HepG2 (cell line): ENCODE results near the gene UBALD1. TPM values are rescaled to one million over a fixed set of nuclear protein-coding genes. Genes with fewer than 3 reads are reported as not detected.
A peak's percentile ranks its signal among the peaks of the same experiment; 100 is the strongest.

Experiments
- ATAC-seq: fragments of 200-7000 bp; cut with Tn5 transposase; 3 replicates; pipeline ENCODE4 v1.9.1; 2020; ENCODE audit warnings: mild to moderate bottlenecking, moderate library complexity
- BruUV-seq: library from RNA; stranded (reverse); fragments of 400-500 nt; replicated peaks from 2 replicates; lab custom pipeline; 2021; lab: Mats Ljungman, UMichigan
- CTCF ChIA-PET: fragments of 300-600 bp; formaldehyde crosslinking; extraction: SDS; loops from one replicate; lab custom pipeline; 2021; ENCODE audit warnings: low total read pairs, inconsistent platforms, low intra/inter-chr PET ratio; lab: Yijun Ruan, JAX
- POLR2A ChIA-PET: fragments of 350-600 bp; sonication (Branson Sonifier 250); formaldehyde crosslinking; loops from one replicate; lab custom pipeline; 2020; ENCODE audit warnings: antibody characterized with exemption, inconsistent platforms; lab: Yijun Ruan, JAX
- DNase-seq: peaks from one replicate; pipeline ENCODE4 v3.0.0-alpha.2; 2015; ENCODE audit warnings: low spot score
- FAIRE-seq: peaks from 3 replicates; lab custom pipeline; 2011; peaks lifted over from hg19 to GRCh38; lab: Jason Lieb, UNC
- H2AFZ ChIP-seq: one replicate; pipeline ENCODE4 v1.6.1; 2011; ENCODE audit warnings: low read length, inconsistent platforms
- H3K27ac ChIP-seq: fragments of 300-600 bp; 3 replicates; pipeline ENCODE4 v1.8.0; 2011; ENCODE audit warnings: mixed run types, mild to moderate bottlenecking, mixed read lengths, low read length, inconsistent platforms; ENCODE audit not compliant: insufficient read depth; ENCODE audit errors: extremely low read length
- H3K27me3 ChIP-seq, 2 experiments: fragments of 200-600 bp in 1 of 2; 2 replicates in 1 of 2; 3 replicates in 1 of 2; pipeline versions ENCODE4 v1.6.0 to v1.8.0; 2011; ENCODE audit warnings: low read length in 2 of 2, mild to moderate bottlenecking in 2 of 2, moderate library complexity in 2 of 2, inconsistent platforms in 1 of 2; ENCODE audit not compliant: insufficient read depth in 2 of 2, control insufficient read depth in 1 of 2
- H3K36me3 ChIP-seq, 2 experiments: fragments of 200-600 bp in 1 of 2; replicated peaks in 1 of 2; 2 replicates in 1 of 2; 3 replicates in 1 of 2; pipeline versions ENCODE4 v1.5.1 to v1.8.0; 2011; ENCODE audit warnings: low read length in 2 of 2, inconsistent platforms in 1 of 2; ENCODE audit not compliant: insufficient read depth in 2 of 2, control insufficient read depth in 1 of 2
- H3K4me1 ChIP-seq: 2 replicates; pipeline ENCODE4 v1.5.1; 2012; ENCODE audit warnings: low read length, inconsistent platforms; ENCODE audit not compliant: insufficient read depth
- H3K4me2 ChIP-seq: 2 replicates; pipeline ENCODE4 v1.6.0; 2011; ENCODE audit warnings: low read depth, low read length, inconsistent platforms
- H3K4me3 ChIP-seq, 3 experiments: fragments of 200-600 bp in 1 of 3; sonication (generic), shearing (Covaris generic) in 1 of 3; replicated peaks in 1 of 3; 2 replicates each; pipeline ENCODE4 v1.5.1; 2011 to 2016; ENCODE audit warnings: low read length in 3 of 3, inconsistent platforms in 2 of 3, low read depth in 2 of 3, mild to moderate bottlenecking in 2 of 3, control low read depth in 1 of 3, mixed read lengths in 1 of 3; ENCODE audit not compliant: insufficient read depth in 1 of 3
- H3K79me2 ChIP-seq: one replicate; pipeline ENCODE4 v1.6.1; 2011; ENCODE audit warnings: low read length, inconsistent platforms; ENCODE audit not compliant: insufficient read depth
- H3K9ac ChIP-seq: 2 replicates; pipeline ENCODE4 v1.6.0; 2011; ENCODE audit warnings: mild to moderate bottlenecking, low read depth, low read length, inconsistent platforms; ENCODE audit not compliant: insufficient read depth
- H3K9me3 ChIP-seq: 2 replicates; pipeline ENCODE4 v1.5.1; 2012; ENCODE audit warnings: mild to moderate bottlenecking, low read length
- H4K20me1 ChIP-seq: 2 replicates; pipeline ENCODE4 v1.6.0; 2011; ENCODE audit warnings: inconsistent platforms, mild to moderate bottlenecking, low read length, moderate library complexity; ENCODE audit not compliant: insufficient read depth
- BORCS8-MEF2B ChIP-seq: sonication (generic); formaldehyde crosslinking; IDR thresholded peaks from 2 replicates; pipeline ENCODE4 v1.8.0; 2022; ENCODE audit warnings: mild to moderate bottlenecking, missing genetic modification reagents
- HMG20B ChIP-seq: conservative IDR thresholded peaks from 2 replicates; pipeline ENCODE4 v1.6.1; 2016; ENCODE audit warnings: missing genetic modification reagents, missing compliant biosample characterization
- HOXA3 ChIP-seq: sonication (generic); formaldehyde crosslinking; IDR thresholded peaks from 2 replicates; pipeline ENCODE4 v1.5.0; 2020; ENCODE audit warnings: missing genetic modification reagents
- RBM39 ChIP-seq: fragments of 200-400 bp; formaldehyde crosslinking; IDR thresholded peaks from one replicate; pipeline ENCODE4 v1.6.1; 2018; ENCODE audit warnings: antibody characterized with exemption, mild to moderate bottlenecking, low read depth, low read length; ENCODE audit not compliant: poor library complexity, severe bottlenecking
- SNAI1 ChIP-seq: sonication (generic); formaldehyde crosslinking; IDR thresholded peaks from 2 replicates; pipeline ENCODE4 v1.5.0; 2020; ENCODE audit warnings: mild to moderate bottlenecking, missing genetic modification reagents, borderline replicate concordance
- TMF1 ChIP-seq: sonication (generic); formaldehyde crosslinking; IDR thresholded peaks from 2 replicates; pipeline ENCODE4 v1.8.1; 2022; ENCODE audit warnings: low read depth, missing genetic modification reagents
- ZBTB38 ChIP-seq: sonication (generic); formaldehyde crosslinking; IDR thresholded peaks from 2 replicates; pipeline ENCODE4 v1.5.1; 2020; ENCODE audit warnings: mild to moderate bottlenecking, missing genetic modification reagents
- ZFP36L1 ChIP-seq: sonication (generic); formaldehyde crosslinking; IDR thresholded peaks from 2 replicates; pipeline ENCODE4 v1.8.0; 2022; ENCODE audit warnings: mild to moderate bottlenecking, missing genetic modification reagents, moderate library complexity
- ZNF468 ChIP-seq: sonication (generic); formaldehyde crosslinking; IDR thresholded peaks from 2 replicates; pipeline ENCODE4 v1.8.0; 2022; ENCODE audit warnings: mild to moderate bottlenecking, moderate library complexity, missing genetic modification reagents
- ZNF629 ChIP-seq: sonication (generic); formaldehyde crosslinking; conservative IDR thresholded peaks from 2 replicates; pipeline ENCODE4 v1.5.0; 2020; ENCODE audit warnings: missing genetic modification reagents
- ZNF879 ChIP-seq: sonication (generic); formaldehyde crosslinking; IDR thresholded peaks from 2 replicates; pipeline ENCODE4 v1.8.1; 2023; ENCODE audit warnings: missing genetic modification reagents
- WGBS: methylation state at CpG from one replicate; pipeline ENCODE4 v1.1.6; 2017; ENCODE audit warnings: low lambda C conversion rate; 5-methylcytosine and 5-hydroxymethylcytosine counted together
- in situ Hi-C: cut with HindIII; loops from 2 replicates; pipeline ENCODE4 v1.10.0; 2017; ENCODE audit warnings: low pct_unique_long_range_greater_than_20kb; ENCODE audit not compliant: extremely low pct_ligation_motif_present
- intact Hi-C: fragments of 100-400 bp; cut with micrococcal nuclease; formaldehyde crosslinking; loops from one replicate; pipeline ENCODE4 v1.10.0; 2022; ENCODE audit not compliant: unreplicated experiment
- polyA plus RNA-seq, 8 experiments: library from polyadenylated mRNA; depleted of rRNA in 3 of 8; stranded (reverse) in 7 of 8; unstranded in 1 of 8; fragments of >200 nt; fragmentation: Illumina TruSeq in 4 of 8; extraction: Trizol in 4 of 8; gene quantifications; 2 replicates each; pipeline versions ENCODE4 v1.2.1 to v1.2.3, GENCODE V29; 2011 to 2016; ENCODE audit warnings: low read depth in 4 of 8, missing spikeins in 1 of 8, mixed read lengths in 1 of 8; ENCODE audit not compliant: insufficient read depth in 1 of 8
- total RNA-seq, 5 experiments: library from RNA; depleted of rRNA; stranded (reverse); fragments of >200 nt; fragmentation: Illumina TruSeq; extraction: Trizol; gene quantifications; 2 replicates each; pipeline ENCODE4 v1.2.3, GENCODE V29; 2016; ENCODE audit warnings: low read depth in 1 of 5
- TF ChIP-seq, protein P1 (sequence below): sonication (generic); formaldehyde crosslinking; IDR thresholded peaks from 2 replicates; pipeline ENCODE4 v1.4.0; 2020; ENCODE audit warnings: mild to moderate bottlenecking, missing genetic modification reagents

The UBALD1 gene
- total and polyA plus RNA-seq, 2 of the 13 experiments (the other 11 are each of a cell fraction or from before 2014, with no cell fraction given) = 6.8 to 12.3 TPM

DNA sequence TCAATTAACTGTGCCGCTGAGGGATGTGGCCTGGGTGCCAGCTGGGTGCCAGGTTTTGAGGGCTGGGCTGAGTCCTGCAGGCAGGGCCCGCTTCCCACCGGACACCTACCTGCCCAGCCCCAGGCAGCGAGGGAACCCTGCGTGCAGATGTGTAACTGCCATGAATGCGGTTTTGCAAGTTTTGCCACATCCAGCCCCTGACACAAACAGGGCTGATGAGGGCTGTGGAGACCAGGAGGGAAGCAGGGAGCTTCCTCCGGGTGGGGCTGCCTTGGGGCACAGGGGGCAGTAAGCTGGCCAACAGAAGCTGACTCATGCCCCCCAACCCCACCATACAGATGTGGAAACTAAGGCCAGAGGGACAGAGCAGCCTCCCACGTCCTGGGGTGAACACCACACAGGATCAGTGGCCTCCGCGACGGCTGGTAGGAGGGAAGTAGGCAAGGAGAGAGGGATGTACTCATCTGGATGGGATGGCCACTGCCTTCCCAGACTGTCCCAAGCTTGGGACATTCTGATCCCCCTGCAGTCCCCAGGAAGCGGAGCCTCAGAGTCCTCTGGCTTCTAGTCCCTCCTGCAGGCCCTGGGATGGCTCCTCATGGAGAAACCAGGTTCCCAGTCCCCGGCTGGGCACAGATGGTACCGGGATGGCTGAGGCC is 1.6 kb downstream of the UBALD1 start:
- DNase-seq = no peak
- peak; percentile 13; the same call in 1 of the 2 replicates for TF ChIP-seq ZNF879 (CRISPR knock-in tag)
- 0 out of 2 replicates have a peak, but pooled peaks have one; percentile 28 for TF ChIP-seq BORCS8-MEF2B (CRISPR knock-in tag)
- no peak for TF ChIP-seq SNAI1 (CRISPR knock-in tag)
- TF ChIP-seq ZBTB38 (CRISPR knock-in tag) = 0 out of 2 replicates have a peak, but pooled peaks have one; percentile 26
- TF ChIP-seq ZNF629 (CRISPR knock-in tag) = 0 out of 2 replicates have a peak, but pooled peaks have one; percentile 47
- TF ChIP-seq HOXA3 (CRISPR knock-in tag) = peak; percentile 33; the same call in 1 of the 2 replicates
- 0 out of 2 replicates have a peak, but pooled peaks have one; percentile 35 for TF ChIP-seq TMF1
- TF ChIP-seq RBM39 = peak; percentile 49
- TF ChIP-seq, protein P1, sequence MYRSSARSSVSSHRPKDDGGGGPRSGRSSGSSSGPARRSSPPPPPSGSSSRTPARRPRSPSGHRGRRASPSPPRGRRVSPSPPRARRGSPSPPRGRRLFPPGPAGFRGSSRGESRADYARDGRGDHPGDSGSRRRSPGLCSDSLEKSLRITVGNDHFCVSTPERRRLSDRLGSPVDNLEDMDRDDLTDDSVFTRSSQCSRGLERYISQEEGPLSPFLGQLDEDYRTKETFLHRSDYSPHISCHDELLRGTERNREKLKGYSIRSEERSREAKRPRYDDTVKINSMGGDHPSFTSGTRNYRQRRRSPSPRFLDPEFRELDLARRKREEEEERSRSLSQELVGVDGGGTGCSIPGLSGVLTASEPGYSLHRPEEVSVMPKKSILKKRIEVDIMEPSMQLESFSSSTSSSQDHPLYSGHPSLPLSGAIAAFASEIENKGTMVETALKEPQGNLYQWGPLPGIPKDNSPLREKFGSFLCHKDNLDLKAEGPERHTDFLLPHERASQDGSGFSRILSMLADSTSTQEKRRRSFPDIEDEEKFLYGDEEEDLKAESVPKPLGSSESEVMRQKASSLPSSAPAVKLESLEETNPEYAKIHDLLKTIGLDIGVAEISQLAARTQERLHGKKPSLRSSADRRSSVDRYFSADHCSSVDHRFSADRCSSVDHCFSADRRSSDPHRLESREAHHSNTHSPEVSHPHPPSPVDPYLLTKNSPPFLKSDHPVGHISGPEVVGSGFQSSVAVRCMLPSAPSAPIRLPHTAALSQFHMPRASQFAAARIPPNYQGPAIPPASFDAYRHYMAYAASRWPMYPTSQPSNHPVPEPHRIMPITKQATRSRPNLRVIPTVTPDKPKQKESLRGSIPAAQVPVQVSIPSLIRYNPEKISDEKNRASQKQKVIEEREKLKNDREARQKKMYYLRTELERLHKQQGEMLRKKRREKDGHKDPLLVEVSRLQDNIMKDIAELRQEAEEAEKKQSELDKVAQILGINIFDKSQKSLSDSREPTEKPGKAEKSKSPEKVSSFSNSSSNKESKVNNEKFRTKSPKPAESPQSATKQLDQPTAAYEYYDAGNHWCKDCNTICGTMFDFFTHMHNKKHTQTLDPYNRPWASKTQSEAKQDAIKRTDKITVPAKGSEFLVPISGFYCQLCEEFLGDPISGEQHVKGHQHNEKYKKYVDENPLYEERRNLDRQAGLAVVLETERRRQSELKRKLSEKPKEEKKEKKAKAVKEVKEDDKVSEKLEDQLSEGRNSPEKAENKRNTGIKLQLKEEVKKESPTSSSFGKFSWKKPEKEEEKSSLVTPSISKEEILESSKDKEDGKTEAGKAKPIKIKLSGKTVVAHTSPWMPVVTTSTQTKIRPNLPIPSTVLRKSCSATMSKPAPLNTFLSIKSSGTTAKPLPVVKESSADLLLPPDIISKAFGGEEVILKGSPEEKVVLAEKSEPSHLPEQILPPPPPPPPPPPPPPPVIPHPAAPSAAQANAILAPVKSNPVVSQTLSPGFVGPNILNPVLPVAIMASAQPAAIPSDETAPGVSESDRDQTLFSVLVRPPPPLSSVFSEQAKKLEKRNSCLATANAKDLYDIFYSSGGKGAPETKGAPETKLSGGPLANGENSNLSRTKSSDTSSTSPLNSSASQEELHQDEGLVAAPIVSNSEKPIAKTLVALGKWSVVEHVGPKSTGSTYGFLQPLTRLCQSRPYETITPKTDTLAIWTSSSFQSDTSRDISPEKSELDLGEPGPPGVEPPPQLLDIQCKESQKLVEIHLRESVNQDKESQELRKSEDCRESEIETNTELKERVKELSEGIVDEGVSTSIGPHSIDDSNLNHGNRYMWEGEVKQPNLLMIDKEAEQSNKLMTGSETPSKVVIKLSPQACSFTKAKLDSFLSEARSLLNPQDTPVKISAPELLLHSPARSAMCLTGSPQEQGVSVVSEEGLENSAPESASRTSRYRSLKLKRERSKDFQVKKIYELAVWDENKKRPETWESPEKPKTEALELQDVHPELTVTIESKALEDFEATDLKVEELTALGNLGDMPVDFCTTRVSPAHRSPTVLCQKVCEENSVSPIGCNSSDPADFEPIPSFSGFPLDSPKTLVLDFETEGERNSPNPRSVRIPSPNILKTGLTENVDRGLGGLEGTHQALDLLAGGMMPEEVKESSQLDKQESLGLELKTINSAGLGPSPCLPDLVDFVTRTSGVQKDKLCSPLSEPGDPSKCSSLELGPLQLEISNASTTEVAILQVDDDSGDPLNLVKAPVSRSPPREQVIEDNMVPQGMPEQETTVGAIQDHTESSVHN = 0 out of 2 replicates have a peak, but pooled peaks have one; percentile 36
- TF ChIP-seq ZNF468 (CRISPR knock-in tag) = 0 out of 2 replicates have a peak, but pooled peaks have one; percentile 21
- TF ChIP-seq ZFP36L1 (CRISPR knock-in tag) = no peak
- TF ChIP-seq HMG20B (CRISPR knock-in tag) = no peak

More for the DNA sequence above, 1.6 kb downstream of the UBALD1 start:
- H3K4me1 ChIP-seq = peaks cover 55% of the 10 kb centered on the region
- CTCF ChIA-PET = no interaction called here
- no TSS peak for BruUV-seq
- H3K4me2 ChIP-seq = peak overlapping the region; percentile 92
- POLR2A ChIA-PET = no interaction called here
- WGBS = 20% methylated on average over 1 of the region's 14 CpGs
- intact Hi-C loops (loop anchor here (10.0 kb wide), 1 partner anchor 342 kb away; the partner anchor contains the start of gene SEC14L5), in situ Hi-C loops (no loop called here)
- peaks cover 38% of the 10 kb centered on the region for H3K79me2 ChIP-seq
- H3K4me3 ChIP-seq = peak overlapping the region; percentile 73 to 97 (median 88)
- H3K36me3 ChIP-seq = peaks cover 5 to 22% of the 10 kb centered on the region in 2 experiments; a peak in 2 of 5 replicates
- ATAC-seq = no peak
- no peaks in the 10 kb centered on the region for H3K9me3 ChIP-seq
- H4K20me1 ChIP-seq = peaks cover 31% of the 10 kb centered on the region; the same call in 1 of the 2 replicates
- no peak for FAIRE-seq
- H3K27me3 ChIP-seq = no peaks in the 10 kb centered on the region; a peak in 1 of 5 replicates
- peak overlapping the region; percentile 98 for H3K9ac ChIP-seq
- peak overlapping the region; percentile 75 for H3K27ac ChIP-seq
- H2AFZ ChIP-seq = no peak overlapping the region
